ENCODE measurements around the gene CDK14.
"Not testable (repeated sequence)": the region's sequence is repeated elsewhere in the genome, so short reads cannot be mapped to it uniquely, and the experiment has no call there.

The CDK14 gene

GRCh38 chr7:90923541-90923997 is 327.4 kb downstream of the CDK14 start:
- Histone ChIP-seq H3K4me3 (ENCODE audit: low read depth, low read length) (no peak overlapping the region), H3K9ac (ENCODE audit: low read depth, low read length) (no peak overlapping the region), H3K27ac (ENCODE audit: low read depth, low read length) (no peak overlapping the region), H3K9me3 (ENCODE audit: control insufficient read depth, insufficient read depth, low read length) (no peaks in the 10 kb centered on the region), H3K4me1 (ENCODE audit: control insufficient read depth, insufficient read depth, low read length) (peaks cover 8% of the 10 kb centered on the region), H3K27me3 (ENCODE audit: control insufficient read depth, insufficient read depth, low read length) (no peaks in the 10 kb centered on the region), H3K36me3 (ENCODE audit: control insufficient read depth, insufficient read depth, low read length) (no peaks in the 10 kb centered on the region)

GRCh38 chr7:90928700-90929424 is 332.7 kb downstream of the CDK14 start:
- H3K4me1 ChIP-seq (ENCODE audit: control insufficient read depth, insufficient read depth, low read length); H3K9me3 ChIP-seq (ENCODE audit: control insufficient read depth, insufficient read depth, low read length); H3K9ac ChIP-seq (ENCODE audit: low read depth, low read length); H3K27ac ChIP-seq (ENCODE audit: low read depth, low read length); H3K27me3 ChIP-seq (ENCODE audit: control insufficient read depth, insufficient read depth, low read length); H3K36me3 ChIP-seq (ENCODE audit: control insufficient read depth, insufficient read depth, low read length); H3K4me3 ChIP-seq (ENCODE audit: low read depth, low read length): not testable (repeated sequence)

GRCh38 chr7:90931986-90932916 is 336.1 kb downstream of the CDK14 start:
- no peaks in the 10 kb centered on the region for H3K9me3 ChIP-seq (ENCODE audit: control insufficient read depth, insufficient read depth, low read length)
- no peaks in the 10 kb centered on the region for H3K36me3 ChIP-seq (ENCODE audit: control insufficient read depth, insufficient read depth, low read length)
- H3K9ac ChIP-seq (ENCODE audit: low read depth, low read length) = no peak overlapping the region
- H3K4me3 ChIP-seq (ENCODE audit: low read depth, low read length) = no peak overlapping the region
- H3K27me3 ChIP-seq (ENCODE audit: control insufficient read depth, insufficient read depth, low read length) = no peaks in the 10 kb centered on the region
- no peak overlapping the region for H3K27ac ChIP-seq (ENCODE audit: low read depth, low read length)
- no peaks in the 10 kb centered on the region for H3K4me1 ChIP-seq (ENCODE audit: control insufficient read depth, insufficient read depth, low read length)

- H3K27ac ChIP-seq (ENCODE audit: low read depth, low read length) = no peak overlapping the region
- no peaks in the 10 kb centered on the region for H3K4me1 ChIP-seq (ENCODE audit: control insufficient read depth, insufficient read depth, low read length)
- no peaks in the 10 kb centered on the region for H3K9me3 ChIP-seq (ENCODE audit: control insufficient read depth, insufficient read depth, low read length)
- H3K27me3 ChIP-seq (ENCODE audit: control insufficient read depth, insufficient read depth, low read length) = no peaks in the 10 kb centered on the region
- no peak overlapping the region for H3K4me3 ChIP-seq (ENCODE audit: low read depth, low read length)
- H3K9ac ChIP-seq (ENCODE audit: low read depth, low read length) = no peak overlapping the region
- H3K36me3 ChIP-seq (ENCODE audit: control insufficient read depth, insufficient read depth, low read length) = no peaks in the 10 kb centered on the region
Measured at GRCh38 chr7:90933041-90933440, 336.9 kb downstream of the CDK14 start.

GRCh38 chr7:90933984-90934383 is 337.9 kb downstream of the CDK14 start:
- no peaks in the 10 kb centered on the region for H3K9me3 ChIP-seq (ENCODE audit: control insufficient read depth, insufficient read depth, low read length)
- no peaks in the 10 kb centered on the region for H3K36me3 ChIP-seq (ENCODE audit: control insufficient read depth, insufficient read depth, low read length)
- H3K4me3 ChIP-seq (ENCODE audit: low read depth, low read length) = no peak overlapping the region
- no peak overlapping the region for H3K9ac ChIP-seq (ENCODE audit: low read depth, low read length)
- H3K27me3 ChIP-seq (ENCODE audit: control insufficient read depth, insufficient read depth, low read length) = no peaks in the 10 kb centered on the region
- no peaks in the 10 kb centered on the region for H3K4me1 ChIP-seq (ENCODE audit: control insufficient read depth, insufficient read depth, low read length)
- no peak overlapping the region for H3K27ac ChIP-seq (ENCODE audit: low read depth, low read length)

GRCh38 chr7:90938371-90938770 is 342.2 kb downstream of the CDK14 start:
- no peak overlapping the region for H3K27ac ChIP-seq (ENCODE audit: low read depth, low read length)
- H3K4me3 ChIP-seq (ENCODE audit: low read depth, low read length) = no peak overlapping the region
- no peaks in the 10 kb centered on the region for H3K4me1 ChIP-seq (ENCODE audit: control insufficient read depth, insufficient read depth, low read length)
- H3K9ac ChIP-seq (ENCODE audit: low read depth, low read length) = no peak overlapping the region
- no peaks in the 10 kb centered on the region for H3K36me3 ChIP-seq (ENCODE audit: control insufficient read depth, insufficient read depth, low read length)
- no peaks in the 10 kb centered on the region for H3K9me3 ChIP-seq (ENCODE audit: control insufficient read depth, insufficient read depth, low read length)
- no peaks in the 10 kb centered on the region for H3K27me3 ChIP-seq (ENCODE audit: control insufficient read depth, insufficient read depth, low read length)

GRCh38 chr7:90939666-90940065 is 343.5 kb downstream of the CDK14 start:
- H3K27ac ChIP-seq (ENCODE audit: low read depth, low read length) = no peak overlapping the region
- H3K9ac ChIP-seq (ENCODE audit: low read depth, low read length) = no peak overlapping the region
- H3K4me1 ChIP-seq (ENCODE audit: control insufficient read depth, insufficient read depth, low read length) = no peaks in the 10 kb centered on the region
- no peaks in the 10 kb centered on the region for H3K9me3 ChIP-seq (ENCODE audit: control insufficient read depth, insufficient read depth, low read length)
- H3K27me3 ChIP-seq (ENCODE audit: control insufficient read depth, insufficient read depth, low read length) = no peaks in the 10 kb centered on the region
- no peak overlapping the region for H3K4me3 ChIP-seq (ENCODE audit: low read depth, low read length)
- no peaks in the 10 kb centered on the region for H3K36me3 ChIP-seq (ENCODE audit: control insufficient read depth, insufficient read depth, low read length)

GRCh38 chr7:90944021-90944420 is 347.9 kb downstream of the CDK14 start:
- H3K9ac ChIP-seq (ENCODE audit: low read depth, low read length) = no peak overlapping the region
- no peaks in the 10 kb centered on the region for H3K27me3 ChIP-seq (ENCODE audit: control insufficient read depth, insufficient read depth, low read length)
- H3K9me3 ChIP-seq (ENCODE audit: control insufficient read depth, insufficient read depth, low read length) = no peaks in the 10 kb centered on the region
- H3K27ac ChIP-seq (ENCODE audit: low read depth, low read length) = no peak overlapping the region
- H3K36me3 ChIP-seq (ENCODE audit: control insufficient read depth, insufficient read depth, low read length) = no peaks in the 10 kb centered on the region
- 0 out of 2 replicates have a peak, but pooled peaks cover 4% of the 10 kb centered on the region for H3K4me1 ChIP-seq (ENCODE audit: control insufficient read depth, insufficient read depth, low read length)
- H3K4me3 ChIP-seq (ENCODE audit: low read depth, low read length) = no peak overlapping the region

- no peaks in the 10 kb centered on the region for H3K36me3 ChIP-seq (ENCODE audit: control insufficient read depth, insufficient read depth, low read length)
Measured at GRCh38 chr7:90945104-90945787, 349.1 kb downstream of the CDK14 start.

GRCh38 chr7:90946730-90947501 is 350.8 kb downstream of the CDK14 start:
- H3K4me3 ChIP-seq (ENCODE audit: low read depth, low read length) = no peak overlapping the region
- H3K4me1 ChIP-seq (ENCODE audit: control insufficient read depth, insufficient read depth, low read length) = peaks cover 8% of the 10 kb centered on the region
- H3K9me3 ChIP-seq (ENCODE audit: control insufficient read depth, insufficient read depth, low read length) = no peaks in the 10 kb centered on the region
- H3K27ac ChIP-seq (ENCODE audit: low read depth, low read length) = no peak overlapping the region
- H3K27me3 ChIP-seq (ENCODE audit: control insufficient read depth, insufficient read depth, low read length) = no peaks in the 10 kb centered on the region
- H3K36me3 ChIP-seq (ENCODE audit: control insufficient read depth, insufficient read depth, low read length) = no peaks in the 10 kb centered on the region
- no peak overlapping the region for H3K9ac ChIP-seq (ENCODE audit: low read depth, low read length)

More at GRCh38 chr7:90945104-90945787, 349.1 kb downstream of the CDK14 start:
- Histone ChIP-seq H3K27me3 (ENCODE audit: control insufficient read depth, insufficient read depth, low read length) (no peaks in the 10 kb centered on the region), H3K27ac (ENCODE audit: low read depth, low read length) (no peak overlapping the region), H3K4me3 (ENCODE audit: low read depth, low read length) (no peak overlapping the region), H3K9me3 (ENCODE audit: control insufficient read depth, insufficient read depth, low read length) (no peaks in the 10 kb centered on the region), H3K4me1 (ENCODE audit: control insufficient read depth, insufficient read depth, low read length) (0 out of 2 replicates have a peak, but pooled peaks cover 4% of the 10 kb centered on the region), H3K9ac (ENCODE audit: low read depth, low read length) (no peak overlapping the region)

Data from HUES48 (cell line).